GM21381 (cell line): ENCODE measurements around the gene GSTM3.
"Not testable (repeated sequence)": the region's sequence is repeated elsewhere in the genome, so short reads cannot be mapped to it uniquely, and the experiment has no call there.

ENCODE experiments used
- ATAC-seq: cut with Tn5 transposase; IDR thresholded peaks from one replicate; pipeline ENCODE4 v1.9.1; 2021; ENCODE audit warnings: mild to moderate bottlenecking, moderate library complexity; ENCODE audit not compliant: unreplicated experiment

The GSTM3 gene

GRCh38 chr1:109732390-109732881 is 8.4 kb downstream of the GSTM3 start:
- no peak for ATAC-seq

GRCh38 chr1:109730666-109731065 is 10.2 kb downstream of the GSTM3 start:
- no peak for ATAC-seq

GRCh38 chr1:109728870-109729269 is 12.0 kb downstream of the GSTM3 start:
- ATAC-seq = no peak

DNA sequence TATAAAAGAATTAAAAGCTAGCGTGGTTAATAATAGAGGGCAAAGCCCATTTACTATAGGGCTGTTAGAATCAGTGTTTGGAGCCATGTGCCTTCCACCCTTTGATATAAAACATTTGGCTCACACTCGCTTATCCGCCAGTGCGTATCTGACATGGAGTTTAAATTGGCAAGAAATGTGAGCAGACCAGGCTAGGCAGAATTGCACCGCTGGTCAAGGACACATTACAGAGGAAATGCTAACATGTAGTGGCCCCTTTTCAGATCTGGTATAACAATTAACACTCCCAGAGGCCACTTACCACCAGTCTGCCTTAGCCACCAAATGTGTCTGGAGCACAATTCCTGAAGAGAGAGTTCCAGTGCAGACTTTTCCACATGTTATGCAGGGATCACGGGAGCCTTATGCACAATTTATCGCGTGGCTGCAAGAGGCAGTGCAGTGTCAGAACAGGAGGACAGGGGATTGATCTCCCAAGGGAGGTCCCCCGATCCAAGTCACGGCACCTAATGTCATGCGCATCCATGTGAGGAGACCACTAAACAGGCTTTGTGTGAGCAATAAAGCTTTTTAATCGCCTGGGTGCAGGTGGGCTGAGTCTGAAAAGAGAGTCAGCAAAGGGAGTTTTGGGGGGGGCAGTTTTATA is 14.0 kb downstream of the GSTM3 start:
- no peak for ATAC-seq

DNA sequence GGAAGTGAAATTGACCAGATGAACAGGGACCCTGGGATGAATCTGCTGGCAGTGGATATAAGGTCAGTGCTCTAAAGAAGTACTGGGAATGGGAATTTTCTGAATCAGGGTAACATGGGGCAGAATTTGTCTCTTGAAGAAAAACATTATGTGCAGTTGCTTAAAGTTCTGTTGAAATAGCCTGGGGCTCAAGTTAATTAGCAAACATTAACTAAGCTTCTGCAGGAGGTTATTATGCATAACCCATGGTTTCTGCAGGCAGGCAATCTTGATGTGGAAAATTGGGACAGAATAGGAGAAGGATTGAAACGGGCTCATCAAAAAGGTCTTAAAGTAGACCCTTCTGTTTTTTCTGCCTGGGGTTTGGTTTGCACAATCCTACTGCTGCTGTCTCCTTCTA is 14.8 kb downstream of the GSTM3 start:
- no peak for ATAC-seq

GRCh38 chr1:109725510-109725909 is 15.3 kb downstream of the GSTM3 start:
- no peak for ATAC-seq

DNA sequence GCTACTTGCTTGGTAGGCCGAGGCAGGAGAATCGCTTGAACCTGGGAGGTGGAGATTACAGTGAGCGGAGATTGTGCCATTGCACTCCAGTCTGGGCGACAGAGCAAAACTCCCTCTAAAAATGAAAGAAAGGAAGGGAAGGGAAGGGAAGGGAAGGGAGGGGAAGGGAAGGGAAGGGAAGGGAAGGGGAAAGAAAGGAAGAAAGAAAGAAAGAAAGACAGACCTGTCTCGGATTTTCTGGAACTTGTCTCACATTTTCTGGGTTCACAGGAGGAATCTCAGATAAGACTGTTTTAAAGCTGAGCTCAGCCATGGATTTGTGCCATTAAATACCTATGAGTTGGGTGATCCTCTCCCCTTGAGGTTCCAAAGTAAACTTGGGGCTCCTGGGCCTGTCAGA is 15.9 kb downstream of the GSTM3 start:
- ATAC-seq = no peak

- ATAC-seq = no peak
Observed at GRCh38 chr1:109722908-109723691, 17.7 kb downstream of the GSTM3 start.

- ATAC-seq = no peak
Observed at GRCh38 chr1:109721971-109722370, 18.9 kb downstream of the GSTM3 start.

DNA sequence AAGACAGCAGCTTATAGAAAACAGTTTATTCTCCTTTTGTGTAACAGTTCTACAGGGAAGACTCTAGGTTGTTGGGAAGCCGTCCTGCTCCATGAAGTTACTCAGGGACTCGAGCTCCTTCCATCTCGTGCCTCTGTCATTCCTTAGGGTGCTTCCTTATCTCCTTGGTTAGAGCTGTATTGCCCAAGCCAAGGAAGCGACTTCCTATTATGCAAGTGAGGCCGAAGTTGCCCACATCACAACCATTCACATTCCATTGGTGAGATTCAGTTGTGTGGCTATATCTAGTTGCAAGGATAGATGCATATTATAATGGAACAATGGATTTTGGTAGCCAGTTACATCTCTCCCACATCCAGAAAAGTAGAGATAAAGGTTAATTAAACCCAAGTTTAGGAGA is 19.8 kb downstream of the GSTM3 start:
- ATAC-seq = no peak

DNA sequence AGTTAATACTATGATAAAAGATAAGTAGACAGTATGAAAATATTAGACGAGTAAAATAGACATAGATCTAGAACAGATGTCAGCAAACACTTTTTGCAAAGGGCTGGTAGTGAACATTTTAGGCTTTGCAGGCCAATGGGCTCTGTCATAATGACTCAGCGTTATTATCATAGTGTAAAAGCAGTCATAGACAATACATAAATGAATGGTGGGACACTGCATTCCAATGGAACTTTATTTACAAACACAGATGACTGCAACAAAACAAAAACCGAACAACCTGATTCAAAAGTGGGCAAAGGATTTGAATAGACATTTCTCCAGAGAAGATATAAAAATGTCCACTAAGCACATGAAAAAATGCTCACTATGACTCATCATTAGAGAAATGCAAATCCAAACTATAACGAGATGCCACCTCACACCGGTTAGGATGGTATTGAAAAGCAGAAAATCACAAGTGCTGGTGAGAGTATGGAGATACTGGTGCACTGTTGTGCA is 21.5 kb downstream of the GSTM3 start:
- ATAC-seq = no peak

GRCh38 chr1:109718495-109718894 is 22.3 kb downstream of the GSTM3 start:
- ATAC-seq = no peak

- no peak for ATAC-seq
Observed at GRCh38 chr1:109717729-109718128, 23.1 kb downstream of the GSTM3 start.

- ATAC-seq = no peak
Observed at GRCh38 chr1:109716570-109717090, 24.2 kb downstream of the GSTM3 start.

DNA sequence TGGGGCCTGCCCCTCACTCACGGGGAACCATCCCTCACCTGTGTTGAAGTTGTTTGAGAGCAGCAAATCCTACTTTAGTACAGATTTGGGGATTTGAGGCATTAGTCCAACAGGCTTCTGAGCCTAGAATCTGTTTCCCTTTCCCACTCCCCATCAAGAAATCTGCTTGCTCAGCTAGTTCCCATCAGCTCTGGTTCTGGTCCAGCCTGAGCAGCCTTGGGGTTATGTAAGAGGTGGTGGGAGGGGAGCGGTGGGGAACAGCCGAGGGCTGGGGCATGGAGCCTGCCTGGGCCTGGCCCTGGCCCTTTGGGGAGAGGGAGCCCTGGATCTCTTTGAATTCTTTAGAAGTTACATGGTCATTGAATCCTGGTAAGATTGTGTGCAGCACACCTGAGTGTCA is 24.7 kb downstream of the GSTM3 start:
- ATAC-seq = no peak

DNA sequence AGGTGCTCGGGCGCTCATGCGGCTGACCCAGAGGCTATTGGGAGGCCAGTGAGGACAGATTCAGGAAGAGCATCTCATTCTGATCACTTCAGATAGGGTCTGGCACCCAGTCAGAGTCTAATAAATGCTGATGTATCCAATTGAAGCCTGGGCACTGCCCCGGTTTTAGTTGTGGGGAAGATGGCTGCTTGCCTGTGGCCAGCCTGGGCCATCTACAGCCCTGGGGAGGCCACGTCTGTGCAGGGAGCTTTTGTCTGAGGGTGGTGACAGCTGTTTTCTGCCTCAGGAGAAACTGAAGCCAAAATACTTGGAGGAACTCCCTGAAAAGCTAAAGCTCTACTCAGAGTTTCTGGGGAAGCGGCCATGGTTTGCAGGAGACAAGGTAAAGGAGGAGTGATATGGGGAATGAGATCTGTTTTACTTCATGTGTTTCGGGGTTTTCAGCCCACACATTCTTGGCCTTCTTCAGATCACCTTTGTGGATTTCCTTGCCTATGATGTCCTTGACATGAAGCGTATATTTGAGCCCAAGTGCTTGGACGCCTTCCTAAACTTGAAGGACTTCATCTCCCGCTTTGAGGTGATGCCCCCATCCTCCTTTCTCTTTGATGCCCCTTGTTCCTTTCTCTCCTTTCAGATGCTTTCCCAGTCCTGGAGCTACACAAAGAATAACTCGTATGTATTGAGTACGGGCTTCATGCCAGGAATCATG is 26.0 kb downstream of the GSTM3 start:
- ATAC-seq = no peak

- ATAC-seq = no peak
Observed at GRCh38 chr1:109713636-109714035, 27.2 kb downstream of the GSTM3 start.

GRCh38 chr1:109712321-109712864 is 28.4 kb downstream of the GSTM3 start:
- no peak for ATAC-seq

GRCh38 chr1:109711593-109712320 is 29.1 kb downstream of the GSTM3 start, which contains the start of gene GSTM5:
TSS of gene GSTM5 (plus strand) at chr1:109712251. CDS start at chr1:109712313, 62 bp downstream.
- ATAC-seq = not testable (repeated sequence)

DNA sequence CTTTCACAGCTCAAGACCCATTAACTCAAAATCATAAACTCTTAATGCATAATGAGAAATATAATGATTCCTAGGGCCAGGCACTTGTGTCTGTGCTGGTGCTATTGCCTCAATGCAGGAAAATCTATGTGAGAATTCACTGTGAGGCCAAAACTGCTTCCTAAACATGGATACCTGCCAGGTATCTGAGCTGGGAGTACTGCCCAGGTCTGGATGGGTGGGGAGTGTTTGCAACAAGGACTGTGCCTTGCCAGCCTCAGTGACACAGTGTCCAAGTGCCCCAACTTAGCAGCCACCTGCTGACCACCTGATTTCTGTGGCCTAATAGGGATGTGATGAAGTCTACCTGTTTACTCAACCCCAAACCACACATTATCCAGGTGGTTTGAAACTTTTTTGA is 31.0 kb downstream of the GSTM3 start:
- not testable (repeated sequence) for ATAC-seq
